BJ (cell line): ENCODE data around the gene RERE. TPM values are rescaled to one million over a fixed set of nuclear protein-coding genes. Genes with fewer than 3 reads are reported as not detected.

ENCODE experiments used
- CTCF ChIA-PET: fragments of 350-600 bp; formaldehyde crosslinking; extraction: SDS; loops from one replicate; lab custom pipeline; 2021; ENCODE audit warnings: antibody characterized with exemption, inconsistent platforms; lab: Yijun Ruan, JAX
- POLR2A ChIA-PET: fragments of 300-600 bp; sonication (Branson Sonifier 250); formaldehyde crosslinking; extraction: SDS; loops from one replicate; lab custom pipeline; 2021; ENCODE audit warnings: antibody characterized with exemption; lab: Charles Lee
- DNase-seq: peaks from one replicate; pipeline ENCODE4 v3.0.0-alpha.2; 2011; ENCODE audit warnings: low read depth
- H3K27me3 ChIP-seq: 2 replicates; pipeline ENCODE4 v1.6.0; 2011; ENCODE audit warnings: low read length; ENCODE audit not compliant: control insufficient read depth, insufficient read depth
- H3K36me3 ChIP-seq: 2 replicates; pipeline ENCODE4 v1.5.1; 2011; ENCODE audit warnings: low read length; ENCODE audit not compliant: control insufficient read depth, insufficient read depth
- H3K4me3 ChIP-seq: 2 replicates; pipeline ENCODE4 v1.5.1; 2011; ENCODE audit warnings: low read depth, mild to moderate bottlenecking, control low read depth, low read length
- polyA plus RNA-seq: library from polyadenylated mRNA; depleted of rRNA; stranded (reverse); fragments of >200 nt; gene quantifications from 2 replicates; pipeline ENCODE4 v1.2.3, GENCODE V29; 2011
- TF ChIP-seq, protein P1 (sequence below): IDR thresholded peaks from 2 replicates; pipeline ENCODE4 v1.5.1; 2011; ENCODE audit warnings: low read depth, mild to moderate bottlenecking, control low read depth, inconsistent platforms, low read length, moderate library complexity; ENCODE audit not compliant: insufficient read depth

Gene RERE
- polyA plus RNA-seq, 1 experiment = 3.8 TPM

DNA sequence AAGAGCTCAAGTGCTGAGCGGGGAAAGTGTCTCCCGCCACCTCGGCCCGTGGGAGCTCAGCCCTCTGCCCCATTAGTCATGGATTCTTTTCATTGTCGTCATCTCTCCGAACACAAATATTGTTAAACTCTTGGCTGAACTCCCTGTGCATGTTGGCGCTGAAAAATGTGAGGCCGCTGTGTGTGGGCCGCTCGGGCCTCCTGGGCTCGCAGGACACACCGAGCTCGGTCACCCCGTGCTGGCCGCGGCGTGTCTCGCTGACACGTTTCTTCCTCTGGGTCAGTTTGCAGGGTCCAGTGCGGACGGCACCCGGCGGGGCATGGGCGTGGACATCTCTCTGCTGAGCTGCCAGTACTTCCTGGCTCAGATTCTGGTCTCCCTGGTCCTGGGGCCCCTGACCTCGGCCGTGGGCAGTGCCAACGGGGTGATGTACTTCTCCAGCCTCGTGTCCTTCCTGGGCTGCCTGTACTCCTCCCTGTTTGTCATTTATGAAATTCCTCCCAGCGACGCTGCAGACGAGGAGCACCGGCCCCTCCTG lies 473.9 kb downstream of the RERE start:
- TF ChIP-seq, protein P1, sequence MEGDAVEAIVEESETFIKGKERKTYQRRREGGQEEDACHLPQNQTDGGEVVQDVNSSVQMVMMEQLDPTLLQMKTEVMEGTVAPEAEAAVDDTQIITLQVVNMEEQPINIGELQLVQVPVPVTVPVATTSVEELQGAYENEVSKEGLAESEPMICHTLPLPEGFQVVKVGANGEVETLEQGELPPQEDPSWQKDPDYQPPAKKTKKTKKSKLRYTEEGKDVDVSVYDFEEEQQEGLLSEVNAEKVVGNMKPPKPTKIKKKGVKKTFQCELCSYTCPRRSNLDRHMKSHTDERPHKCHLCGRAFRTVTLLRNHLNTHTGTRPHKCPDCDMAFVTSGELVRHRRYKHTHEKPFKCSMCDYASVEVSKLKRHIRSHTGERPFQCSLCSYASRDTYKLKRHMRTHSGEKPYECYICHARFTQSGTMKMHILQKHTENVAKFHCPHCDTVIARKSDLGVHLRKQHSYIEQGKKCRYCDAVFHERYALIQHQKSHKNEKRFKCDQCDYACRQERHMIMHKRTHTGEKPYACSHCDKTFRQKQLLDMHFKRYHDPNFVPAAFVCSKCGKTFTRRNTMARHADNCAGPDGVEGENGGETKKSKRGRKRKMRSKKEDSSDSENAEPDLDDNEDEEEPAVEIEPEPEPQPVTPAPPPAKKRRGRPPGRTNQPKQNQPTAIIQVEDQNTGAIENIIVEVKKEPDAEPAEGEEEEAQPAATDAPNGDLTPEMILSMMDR = no peak
- ChIA-PET CTCF (interaction anchor here (0.8 to 2.1 kb wide), 7 partner anchors 8 to 368 kb away, joined by 3 to 11 read pairs (median 5); no protein-coding TSS in a partner anchor), POLR2A (no interaction called here)
- H3K27me3 ChIP-seq = no peaks in the 10 kb centered on the region; the same call in 1 of the 2 replicates
- no peaks in the 10 kb centered on the region for H3K36me3 ChIP-seq
- DNase-seq = peak; percentile 89
- peak overlapping the region; percentile 6; the same call in 1 of the 2 replicates for H3K4me3 ChIP-seq

DNA sequence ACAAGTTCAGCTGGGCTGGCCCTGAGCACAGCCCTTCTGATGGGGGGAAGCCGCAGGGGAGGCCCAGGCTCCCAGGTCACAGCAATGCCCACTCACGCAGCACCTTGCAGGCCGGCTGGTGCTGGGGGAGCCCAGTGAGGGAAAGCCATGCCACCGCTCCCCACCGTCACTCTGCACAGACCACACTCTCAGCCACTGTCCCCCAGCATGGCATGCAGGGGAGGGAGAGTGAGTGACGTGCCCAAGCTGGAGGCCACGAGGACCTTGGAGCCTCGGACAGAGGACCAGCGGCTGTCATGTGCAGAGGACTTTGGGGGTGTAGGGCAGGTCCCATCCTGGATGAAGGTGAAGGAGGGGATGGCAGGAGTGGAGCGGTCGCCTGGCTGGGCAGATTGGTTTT lies 474.4 kb downstream of the RERE start:
- no peak for DNase-seq
- no peaks in the 10 kb centered on the region for H3K36me3 ChIP-seq
- H3K27me3 ChIP-seq = no peaks in the 10 kb centered on the region; the same call in 1 of the 2 replicates
- CTCF ChIA-PET = interaction anchor here (0.6 to 2.1 kb wide), 11 partner anchors 9 to 368 kb away, joined by 3 to 11 read pairs (median 4); no protein-coding TSS in a partner anchor
- H3K4me3 ChIP-seq = no peak overlapping the region
- POLR2A ChIA-PET = no interaction called here
- TF ChIP-seq, protein P1 = no peak

DNA sequence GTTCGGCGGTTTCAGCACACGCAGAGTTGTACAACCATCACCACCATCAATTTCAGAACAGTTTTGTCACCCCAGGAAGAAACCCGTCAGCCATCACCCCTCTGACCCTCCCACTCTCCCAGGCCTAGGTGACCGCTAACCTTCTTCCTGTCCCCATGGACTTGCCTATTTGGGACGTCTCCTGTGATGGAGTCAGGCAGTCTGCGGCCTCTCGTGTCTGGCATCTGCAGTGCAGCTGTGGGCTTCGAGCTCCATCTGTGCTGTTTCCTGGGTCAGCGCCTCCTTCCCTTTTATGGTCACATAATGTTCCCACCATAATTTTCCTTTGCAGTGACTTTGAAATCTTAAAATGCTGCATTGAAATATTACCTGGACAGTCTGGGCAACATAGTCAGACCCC lies 475.1 kb downstream of the RERE start:
- Histone ChIP-seq H3K27me3 (no peaks in the 10 kb centered on the region; the same call in 1 of the 2 replicates), H3K4me3 (no peak overlapping the region), H3K36me3 (no peaks in the 10 kb centered on the region)
- peak; percentile 42 for DNase-seq
- ChIA-PET CTCF (interaction anchor here (0.6 to 2.1 kb wide), 9 partner anchors 9 to 360 kb away, joined by 3 to 11 read pairs (median 3); no protein-coding TSS in a partner anchor), POLR2A (no interaction called here)
- TF ChIP-seq, protein P1 = peak; percentile 52

DNA sequence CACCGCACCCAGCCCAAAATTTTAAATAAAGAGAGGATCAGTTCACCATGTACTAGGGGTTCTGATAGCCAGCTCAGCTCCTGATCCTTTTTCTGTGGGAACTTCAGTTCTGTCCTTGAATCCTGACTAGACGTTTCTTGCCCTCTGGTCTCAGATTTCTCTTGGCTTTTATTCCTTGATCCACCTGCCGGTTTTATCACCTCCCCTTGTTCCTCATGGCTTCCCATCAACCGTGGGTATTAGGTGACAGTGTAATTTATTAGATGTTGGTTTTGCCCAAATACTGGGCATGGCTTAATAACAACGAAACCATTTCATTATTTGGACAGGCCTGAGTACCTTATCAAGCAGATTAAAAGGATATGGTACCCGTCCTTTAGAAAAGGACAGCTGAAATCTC lies 477.0 kb downstream of the RERE start:
- TF ChIP-seq, protein P1 = no peak
- POLR2A ChIA-PET = no interaction called here
- Histone ChIP-seq H3K36me3 (no peaks in the 10 kb centered on the region), H3K4me3 (no peak overlapping the region), H3K27me3 (no peaks in the 10 kb centered on the region; the same call in 1 of the 2 replicates)
- no peak for DNase-seq
- CTCF ChIA-PET = interaction anchor here (1.1 to 1.5 kb wide), 4 partner anchors 9 to 26 kb away, joined by 3 to 7 read pairs (median 3); no protein-coding TSS in a partner anchor

DNA sequence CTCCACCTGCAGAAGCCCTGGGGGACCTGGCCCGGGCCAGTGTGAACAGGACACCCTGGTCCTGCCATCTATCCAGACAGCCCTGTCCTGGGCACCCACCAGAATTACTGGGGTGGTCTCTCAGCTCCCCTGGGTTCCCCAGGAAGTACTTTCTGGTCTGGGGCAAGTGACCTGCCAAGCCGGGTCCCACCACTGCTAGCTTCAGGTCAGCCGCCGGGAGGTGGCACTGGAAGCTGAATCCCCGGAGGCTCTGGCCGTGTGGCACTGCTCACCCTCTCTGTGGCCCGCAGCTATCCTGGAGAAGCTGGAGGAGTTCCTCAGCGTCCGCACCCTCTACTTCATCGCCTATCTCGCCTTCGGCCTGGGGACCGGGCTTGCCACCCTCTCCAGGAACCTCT lies 478.2 kb downstream of the RERE start:
- no peak for DNase-seq
- no peaks in the 10 kb centered on the region for H3K27me3 ChIP-seq
- ChIA-PET CTCF (interaction anchor here (1.1 to 1.5 kb wide), 2 partner anchors 11 to 25 kb away, joined by 3 read pairs; no protein-coding TSS in a partner anchor), POLR2A (no interaction called here)
- no peak overlapping the region for H3K4me3 ChIP-seq
- TF ChIP-seq, protein P1 = no peak
- H3K36me3 ChIP-seq = no peaks in the 10 kb centered on the region
